Chondrocyte (in vitro differentiated cells): ENCODE results near the gene PTK6. TPM values are rescaled to one million over a fixed set of nuclear protein-coding genes. Genes with fewer than 3 reads are reported as not detected.

Experiments used
- DNase-seq: peaks from one replicate; pipeline ENCODE4 v3.0.0; 2021; ENCODE audit warnings: mixed read lengths, low spot score
- H3K27ac Mint-ChIP-seq: one replicate; pipeline ENCODE4 v1.8.0; 2021; ENCODE audit warnings: mild to moderate bottlenecking, moderate library complexity, mixed read lengths; ENCODE audit not compliant: unreplicated experiment
- H3K27me3 Mint-ChIP-seq: 2 replicates; pipeline ENCODE4 v1.8.0; 2021; ENCODE audit warnings: low read depth, mixed read lengths
- H3K36me3 Mint-ChIP-seq: 2 replicates; pipeline ENCODE4 v1.8.0; 2021; ENCODE audit warnings: low read depth, mixed read lengths
- H3K4me1 Mint-ChIP-seq: 2 replicates; pipeline ENCODE4 v1.8.0; 2021; ENCODE audit warnings: low read depth, mild to moderate bottlenecking, mixed read lengths
- H3K4me3 Mint-ChIP-seq: one replicate; pipeline ENCODE4 v1.8.0; 2021; ENCODE audit warnings: mild to moderate bottlenecking, moderate library complexity, mixed read lengths; ENCODE audit not compliant: unreplicated experiment
- H3K9me3 Mint-ChIP-seq: 2 replicates; pipeline ENCODE4 v1.8.0; 2021; ENCODE audit warnings: low read depth, mixed read lengths
- CTCF ChIP-seq: fragments of 200-600 bp; sonication (generic); IDR thresholded peaks from 2 replicates; pipeline ENCODE4 v1.5.0; 2021; ENCODE audit warnings: antibody characterized with exemption, mild to moderate bottlenecking, moderate library complexity
- long read RNA-seq: library from polyadenylated mRNA; stranded (forward); transcript quantifications from one replicate; pipeline ENCODE4 v2.0.0, GENCODE V29; 2021
- total RNA-seq: library from RNA; stranded (reverse); gene quantifications from 3 replicates; pipeline ENCODE4 v1.2.1, GENCODE V29; 2021

Gene PTK6
- not detected in 3 replicates for total RNA-seq
- long read RNA-seq, result 0 reads

DNA sequence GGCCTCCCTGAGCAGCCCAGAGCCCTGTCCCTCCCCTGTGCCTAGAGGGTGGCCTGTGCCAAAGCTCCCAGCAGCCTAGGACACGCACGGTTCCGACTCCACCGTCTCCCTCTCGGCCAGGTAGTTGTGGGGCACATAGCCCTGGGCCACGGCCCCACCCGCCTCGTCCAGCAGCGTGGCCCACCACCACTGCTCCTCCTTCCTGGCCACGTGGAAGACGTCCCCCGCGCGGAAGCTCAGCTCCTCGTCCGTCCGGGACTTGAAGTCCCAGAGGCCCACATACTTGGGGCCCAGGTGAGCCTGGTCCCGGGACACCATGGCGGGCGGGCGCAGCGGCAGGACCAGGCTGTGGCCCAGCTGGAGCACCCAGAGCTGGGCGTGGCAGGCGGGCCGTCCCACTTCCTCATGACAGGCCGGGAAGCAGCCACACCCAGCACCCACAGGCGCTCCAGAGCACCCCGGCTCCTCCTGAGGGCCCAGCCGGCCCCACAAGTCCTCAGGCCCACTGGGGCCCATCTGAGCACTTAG lies at the start of gene PTK6:
Gene PTK6, minus strand, starts transcription at position 380 of the 528 bp plus-strand sequence. Its CDS starts 62 bp downstream, at position 318.
- Mint-ChIP-seq H3K36me3 (no peaks in the 10 kb centered on the region), H3K4me1 (peaks cover 10% of the 10 kb centered on the region), H3K27me3 (no peaks in the 10 kb centered on the region), H3K27ac (no peak within 1 kb of the TSS), H3K9me3 (no peaks in the 10 kb centered on the region), H3K4me3 (peak within 1 kb of the TSS; percentile 35)
- no peak for DNase-seq
- TF ChIP-seq CTCF, result no peak

GRCh38 chr20:63586797-63587196 lies 49.6 kb upstream of the PTK6 start:
- Mint-ChIP-seq H3K4me3 (no peak overlapping the region), H3K9me3 (no peaks in the 10 kb centered on the region), H3K27me3 (no peaks in the 10 kb centered on the region), H3K36me3 (peaks cover 11% of the 10 kb centered on the region), H3K27ac (no peak overlapping the region), H3K4me1 (peaks cover 8% of the 10 kb centered on the region)
- TF ChIP-seq CTCF, result no peak
- peak; percentile 72 for DNase-seq

DNA sequence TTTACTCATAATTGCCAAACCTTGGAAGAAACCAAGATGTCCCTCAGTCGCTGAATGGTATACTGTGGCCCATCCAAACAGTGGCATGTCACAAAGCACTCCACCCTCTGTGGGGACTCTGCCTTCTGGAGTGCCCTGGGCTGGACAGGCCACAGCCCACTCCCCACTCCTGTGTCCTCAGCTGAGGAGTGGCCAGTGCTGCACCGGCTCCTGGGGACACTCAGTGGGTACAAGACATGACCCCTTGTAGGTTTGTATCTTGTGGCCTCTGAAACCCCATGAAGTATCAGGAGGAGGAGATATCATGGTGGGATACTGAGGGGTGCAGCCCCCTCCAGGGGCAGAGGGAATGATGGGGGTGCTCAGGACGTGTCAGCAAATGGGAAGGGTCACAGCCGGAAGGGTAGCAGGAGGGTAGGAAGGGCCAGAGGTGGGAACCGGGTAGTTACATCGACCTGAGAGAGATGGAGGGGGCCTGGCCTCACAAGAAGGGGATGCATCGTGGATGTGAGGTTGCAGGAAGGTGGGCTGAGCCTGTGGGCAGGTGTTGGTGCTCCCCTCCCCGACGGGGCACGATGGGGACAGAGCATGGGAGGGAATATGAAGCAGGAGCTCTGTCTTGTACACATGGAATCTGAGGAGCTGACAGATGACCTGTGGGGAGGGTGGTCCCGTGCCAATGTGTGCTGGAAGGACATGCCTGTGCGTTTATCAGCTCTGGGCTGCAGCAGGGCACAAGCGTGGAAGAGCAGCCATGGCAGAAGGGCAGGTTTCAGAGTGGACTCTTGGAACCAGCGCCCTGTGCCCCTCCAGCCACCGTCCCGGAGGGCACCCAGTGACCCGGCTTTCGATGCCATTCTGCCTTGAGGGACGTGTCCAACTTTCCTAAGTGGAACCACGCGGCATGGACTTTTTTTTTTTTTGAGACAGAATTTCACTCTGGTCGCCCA lies 48.7 kb upstream of the PTK6 start:
- H3K9me3 Mint-ChIP-seq, result no peaks in the 10 kb centered on the region
- DNase-seq, result peak; percentile 72
- no peak for TF ChIP-seq CTCF

GRCh38 chr20:63582382-63583063 lies 45.3 kb upstream of the PTK6 start:
- no peaks in the 10 kb centered on the region for H3K36me3 Mint-ChIP-seq
- no peak for DNase-seq
- no peaks in the 10 kb centered on the region for H3K27me3 Mint-ChIP-seq
- no peaks in the 10 kb centered on the region for H3K9me3 Mint-ChIP-seq
- H3K27ac Mint-ChIP-seq, result peak overlapping the region; percentile 35
- peaks cover 8% of the 10 kb centered on the region for H3K4me1 Mint-ChIP-seq
- no peak overlapping the region for H3K4me3 Mint-ChIP-seq
- no peak for TF ChIP-seq CTCF

More for the DNA sequence above, 48.7 kb upstream of the PTK6 start:
- peaks cover 8% of the 10 kb centered on the region for H3K4me1 Mint-ChIP-seq
- H3K27ac Mint-ChIP-seq, result no peak overlapping the region
- no peak overlapping the region for H3K4me3 Mint-ChIP-seq
- no peaks in the 10 kb centered on the region for H3K27me3 Mint-ChIP-seq
- peaks cover 8% of the 10 kb centered on the region for H3K36me3 Mint-ChIP-seq
